ENCODE data around the gene ABCC2.

DNA sequence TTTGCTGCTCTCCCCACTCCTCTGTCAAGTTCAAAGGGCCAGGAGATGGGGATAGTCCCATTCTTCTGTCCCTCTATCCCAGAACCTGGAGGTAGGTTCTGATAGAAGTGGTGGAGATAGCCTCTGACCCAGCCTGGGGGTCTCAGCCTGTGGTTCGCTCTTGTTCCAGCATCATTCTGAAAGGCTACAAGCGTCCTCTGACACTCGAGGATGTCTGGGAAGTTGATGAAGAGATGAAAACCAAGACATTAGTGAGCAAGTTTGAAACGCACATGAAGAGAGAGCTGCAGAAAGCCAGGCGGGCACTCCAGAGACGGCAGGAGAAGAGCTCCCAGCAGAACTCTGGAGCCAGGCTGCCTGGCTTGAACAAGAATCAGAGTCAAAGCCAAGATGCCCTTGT, 14.5 kb downstream of the ABCC2 start:
- TF ChIP-seq, protein P1, sequence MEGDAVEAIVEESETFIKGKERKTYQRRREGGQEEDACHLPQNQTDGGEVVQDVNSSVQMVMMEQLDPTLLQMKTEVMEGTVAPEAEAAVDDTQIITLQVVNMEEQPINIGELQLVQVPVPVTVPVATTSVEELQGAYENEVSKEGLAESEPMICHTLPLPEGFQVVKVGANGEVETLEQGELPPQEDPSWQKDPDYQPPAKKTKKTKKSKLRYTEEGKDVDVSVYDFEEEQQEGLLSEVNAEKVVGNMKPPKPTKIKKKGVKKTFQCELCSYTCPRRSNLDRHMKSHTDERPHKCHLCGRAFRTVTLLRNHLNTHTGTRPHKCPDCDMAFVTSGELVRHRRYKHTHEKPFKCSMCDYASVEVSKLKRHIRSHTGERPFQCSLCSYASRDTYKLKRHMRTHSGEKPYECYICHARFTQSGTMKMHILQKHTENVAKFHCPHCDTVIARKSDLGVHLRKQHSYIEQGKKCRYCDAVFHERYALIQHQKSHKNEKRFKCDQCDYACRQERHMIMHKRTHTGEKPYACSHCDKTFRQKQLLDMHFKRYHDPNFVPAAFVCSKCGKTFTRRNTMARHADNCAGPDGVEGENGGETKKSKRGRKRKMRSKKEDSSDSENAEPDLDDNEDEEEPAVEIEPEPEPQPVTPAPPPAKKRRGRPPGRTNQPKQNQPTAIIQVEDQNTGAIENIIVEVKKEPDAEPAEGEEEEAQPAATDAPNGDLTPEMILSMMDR (optimal IDR thresholded peaks at IDR 0.05 in 1 of 3, IDR thresholded peaks at IDR 0.05 in 1 of 3, conservative IDR thresholded peaks at IDR 0.05 in 1 of 3; ENCODE audit: extremely low read depth in 1 of 3, insufficient read depth in 2 of 3, low read length in 3 of 3): no peak
- no peak for TF ChIP-seq EZH2 (IDR thresholded peaks at IDR 0.05; ENCODE audit: low read length)

Data from keratinocyte (primary cell).